HG03039 (cell line): ENCODE measurements around the gene LCP1.
"Not testable (repeated sequence)": the region's sequence is repeated elsewhere in the genome, so short reads cannot be mapped to it uniquely, and the experiment has no call there.

Source experiments
- ATAC-seq: cut with Tn5 transposase; IDR thresholded peaks from one replicate; pipeline ENCODE4 v1.9.1; 2021; ENCODE audit warnings: mild to moderate bottlenecking, moderate library complexity; ENCODE audit not compliant: unreplicated experiment

Gene LCP1, protein sequence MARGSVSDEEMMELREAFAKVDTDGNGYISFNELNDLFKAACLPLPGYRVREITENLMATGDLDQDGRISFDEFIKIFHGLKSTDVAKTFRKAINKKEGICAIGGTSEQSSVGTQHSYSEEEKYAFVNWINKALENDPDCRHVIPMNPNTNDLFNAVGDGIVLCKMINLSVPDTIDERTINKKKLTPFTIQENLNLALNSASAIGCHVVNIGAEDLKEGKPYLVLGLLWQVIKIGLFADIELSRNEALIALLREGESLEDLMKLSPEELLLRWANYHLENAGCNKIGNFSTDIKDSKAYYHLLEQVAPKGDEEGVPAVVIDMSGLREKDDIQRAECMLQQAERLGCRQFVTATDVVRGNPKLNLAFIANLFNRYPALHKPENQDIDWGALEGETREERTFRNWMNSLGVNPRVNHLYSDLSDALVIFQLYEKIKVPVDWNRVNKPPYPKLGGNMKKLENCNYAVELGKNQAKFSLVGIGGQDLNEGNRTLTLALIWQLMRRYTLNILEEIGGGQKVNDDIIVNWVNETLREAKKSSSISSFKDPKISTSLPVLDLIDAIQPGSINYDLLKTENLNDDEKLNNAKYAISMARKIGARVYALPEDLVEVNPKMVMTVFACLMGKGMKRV

DNA sequence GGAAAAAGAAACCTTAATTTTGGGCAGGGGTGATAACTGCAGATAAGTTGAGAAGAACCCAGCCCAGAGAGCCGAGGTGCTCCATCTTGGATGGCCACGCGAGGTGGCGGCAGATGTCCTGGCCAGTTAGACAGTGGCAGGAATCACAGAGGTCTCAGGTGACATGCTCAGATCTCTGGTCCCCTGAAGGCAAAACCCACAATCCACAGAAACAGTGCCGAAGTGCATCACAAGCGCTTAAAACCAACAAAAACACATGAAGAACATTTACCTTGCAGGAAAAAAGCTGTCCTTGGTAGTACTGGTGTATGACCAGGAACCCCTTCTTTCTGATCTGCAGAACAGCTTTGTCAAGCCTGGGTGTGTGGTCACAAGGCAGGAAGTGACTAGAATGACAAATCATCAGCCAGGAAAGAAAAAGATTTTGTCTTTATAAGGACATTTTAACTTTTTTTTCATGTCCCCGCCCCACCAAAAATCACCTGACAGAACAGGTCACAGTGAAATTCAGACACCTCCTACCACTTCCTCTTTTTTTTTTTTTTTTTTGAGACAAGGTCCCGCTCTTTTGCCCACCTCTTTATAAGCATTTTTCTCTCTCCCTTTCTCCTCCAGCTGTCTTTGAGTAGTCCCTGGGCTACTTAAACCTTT lies at the start of gene LCP1:
Gene LCP1 (minus strand): TSS at position 338 of the 651 bp plus-strand sequence. CDS start 22,515 bp downstream, outside the sequence.
- peak; percentile 57 for ATAC-seq

DNA sequence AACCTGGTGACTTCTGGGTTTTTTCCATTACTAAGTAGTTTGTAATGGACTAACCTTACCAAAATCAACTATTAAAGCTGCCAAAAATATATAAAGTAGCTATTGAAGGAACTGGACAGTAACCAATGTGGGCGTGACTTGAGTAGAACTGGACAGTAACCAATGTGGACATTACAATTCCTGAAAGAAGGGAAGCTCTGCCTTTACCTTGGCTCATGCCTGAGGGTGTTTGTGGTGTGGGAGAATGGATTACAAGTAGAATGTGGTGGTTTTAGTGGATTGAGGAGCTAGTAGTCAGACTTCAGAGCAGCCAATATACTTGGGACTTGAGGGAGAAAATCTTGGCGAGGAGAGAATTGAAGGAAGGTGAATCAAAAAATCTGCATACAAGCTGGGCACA lies 47.3 kb upstream of the LCP1 start:
- no peak for ATAC-seq

DNA sequence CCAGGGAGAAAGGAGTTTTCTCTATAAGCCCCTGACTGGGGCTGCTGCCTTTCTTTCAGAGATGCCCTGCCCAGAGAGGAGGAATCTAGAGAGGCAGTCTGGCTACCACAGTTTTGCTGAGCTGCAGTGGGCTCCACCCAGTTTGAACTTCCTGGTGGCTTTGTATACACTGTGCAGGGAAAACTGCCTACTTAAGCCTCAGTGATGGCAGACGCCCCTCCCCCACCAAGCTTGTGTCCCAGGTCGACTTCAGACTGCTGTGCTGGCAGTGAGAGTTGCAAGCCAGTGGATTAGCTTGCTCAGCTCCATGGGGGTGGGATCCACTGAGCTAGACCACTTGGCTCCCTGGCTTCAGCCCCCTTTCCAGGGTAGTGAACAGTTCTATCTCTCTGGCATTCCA lies 38.3 kb upstream of the LCP1 start:
- not testable (repeated sequence) for ATAC-seq

DNA sequence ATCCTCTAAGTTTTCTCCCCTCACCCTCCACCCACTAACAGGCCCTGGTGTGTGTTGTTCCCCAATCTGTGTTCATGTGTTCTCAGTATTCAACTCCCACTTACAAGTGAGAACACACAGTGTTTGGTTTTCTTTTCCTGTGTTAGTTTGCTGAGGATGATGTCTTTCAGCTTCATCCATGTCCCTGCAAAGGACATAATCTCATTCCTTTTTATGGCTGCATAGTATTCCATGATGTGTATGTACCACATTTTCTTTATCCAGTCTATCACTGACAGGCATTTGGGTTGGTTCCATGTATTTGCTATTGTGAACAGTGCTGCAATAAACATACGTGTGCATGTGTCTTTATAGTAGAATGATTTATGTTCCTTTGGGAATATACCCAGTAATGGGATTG lies 32.8 kb upstream of the LCP1 start:
- not testable (repeated sequence) for ATAC-seq

DNA sequence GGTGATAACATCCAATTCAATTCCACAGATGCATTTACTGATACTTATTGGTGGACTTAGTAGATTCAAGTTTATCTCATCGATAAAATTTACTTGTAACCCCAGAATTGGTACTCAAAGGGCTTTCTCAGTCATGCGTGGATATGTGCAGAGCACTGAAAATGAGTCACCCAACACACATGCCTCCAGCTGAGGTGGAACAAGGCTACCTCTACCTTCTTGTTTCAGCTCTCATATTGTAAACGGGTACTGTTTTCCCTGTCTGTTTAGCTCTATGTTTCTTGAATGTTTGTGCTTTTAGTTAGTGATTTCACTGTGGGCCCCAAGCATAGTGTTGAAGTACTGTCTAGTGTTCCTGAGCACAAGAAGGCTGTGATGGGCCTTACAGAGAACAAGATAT lies 31.3 kb upstream of the LCP1 start:
- no peak for ATAC-seq

DNA sequence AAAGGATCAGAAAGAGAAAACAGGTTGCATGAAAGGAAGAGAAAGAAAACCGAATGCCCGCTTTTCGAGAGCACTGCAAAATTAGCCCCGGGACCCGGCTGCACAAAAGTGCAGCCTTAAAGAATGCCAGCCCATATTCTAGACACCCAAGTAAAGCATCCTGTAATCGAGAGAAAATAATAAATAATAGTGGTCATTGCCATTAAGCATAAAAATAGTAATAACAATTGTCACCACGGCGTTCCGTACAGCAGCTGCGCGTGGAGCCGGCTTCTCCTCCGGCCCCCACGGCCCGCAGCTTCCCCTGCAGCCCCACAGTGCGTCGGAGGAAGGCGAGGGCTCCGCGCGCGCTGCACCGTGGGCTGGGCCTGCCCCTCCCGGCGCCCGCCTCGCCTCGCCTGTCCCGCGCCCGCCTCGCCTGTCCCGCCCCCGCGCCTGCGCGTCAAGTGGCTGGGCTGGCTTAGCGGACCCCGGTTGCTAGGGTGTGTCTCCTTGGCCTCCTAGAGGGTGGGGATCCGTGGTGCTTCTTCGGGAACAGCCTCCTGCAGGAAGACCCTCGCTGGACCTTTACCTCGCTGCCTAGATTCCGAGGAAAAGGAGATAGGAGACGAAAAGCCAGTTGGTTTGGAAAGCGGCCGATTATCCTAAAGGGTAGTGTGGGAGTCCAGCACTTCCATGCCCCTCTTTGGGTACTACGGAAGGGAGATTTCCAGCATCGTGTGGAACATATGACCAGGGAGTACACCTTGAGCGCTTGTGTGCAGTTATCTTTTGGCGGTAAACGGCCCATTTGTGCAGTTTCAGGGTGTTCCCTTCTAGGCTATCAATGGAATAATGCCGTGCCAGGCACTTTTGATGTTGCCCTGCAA lies 29.7 kb upstream of the LCP1 start, which contains the start of gene LRRC63:
Gene LRRC63 (plus strand): TSS at position 446 of the 869 bp plus-strand sequence. CDS start 1,107 bp downstream, outside the sequence.
- ATAC-seq = peak; percentile 95

DNA sequence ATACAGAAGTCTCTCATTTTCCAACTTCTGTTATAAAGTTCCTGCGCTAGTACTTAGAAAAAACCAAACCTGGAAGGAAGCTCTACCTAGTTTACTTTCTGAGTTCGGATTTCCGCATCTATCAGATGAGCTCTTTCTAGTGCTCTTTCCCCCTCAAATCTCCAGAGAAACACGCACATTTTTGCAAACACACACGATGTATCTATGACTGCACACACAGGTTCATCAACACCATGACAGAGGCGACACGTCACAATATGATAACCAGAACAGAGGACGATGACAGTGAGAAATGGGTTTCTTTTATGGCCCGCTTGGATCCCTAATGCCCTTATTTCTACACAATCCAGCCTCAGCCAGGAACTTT lies 29.1 kb upstream of the LCP1 start:
- peak; percentile 18 for ATAC-seq

DNA sequence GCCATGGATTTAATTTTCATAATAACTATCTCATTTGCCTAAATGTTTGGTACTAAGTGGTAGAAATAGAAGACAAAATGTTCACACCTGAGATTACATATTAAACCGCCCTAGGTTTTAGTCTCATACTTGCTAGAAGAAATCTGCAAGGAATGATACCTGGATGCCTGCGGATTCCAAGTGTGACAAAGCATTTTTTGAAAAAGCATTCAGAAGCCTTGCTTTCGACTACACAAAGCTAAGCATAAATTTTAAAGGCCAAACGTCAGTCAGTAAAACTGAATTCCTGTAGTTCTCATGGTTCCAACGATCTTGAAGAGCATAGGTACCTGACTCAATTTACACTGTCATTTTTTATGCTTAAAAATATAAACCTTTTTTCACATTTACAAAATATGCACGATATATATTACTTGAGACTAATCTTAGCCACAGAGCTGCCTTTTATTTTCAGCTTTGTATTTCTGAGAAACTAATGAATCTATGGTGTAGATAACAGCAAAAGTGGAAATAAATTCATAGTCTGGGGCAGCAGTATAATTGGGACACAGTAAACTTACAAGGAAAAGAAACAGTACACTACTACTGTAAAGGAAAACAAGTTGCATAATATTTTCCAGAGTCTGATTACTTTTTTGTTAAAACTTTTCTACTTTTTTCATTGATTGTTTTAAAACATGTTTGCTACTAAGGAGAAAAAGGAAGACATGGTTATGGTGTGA lies 28.5 kb upstream of the LCP1 start:
- no peak for ATAC-seq

DNA sequence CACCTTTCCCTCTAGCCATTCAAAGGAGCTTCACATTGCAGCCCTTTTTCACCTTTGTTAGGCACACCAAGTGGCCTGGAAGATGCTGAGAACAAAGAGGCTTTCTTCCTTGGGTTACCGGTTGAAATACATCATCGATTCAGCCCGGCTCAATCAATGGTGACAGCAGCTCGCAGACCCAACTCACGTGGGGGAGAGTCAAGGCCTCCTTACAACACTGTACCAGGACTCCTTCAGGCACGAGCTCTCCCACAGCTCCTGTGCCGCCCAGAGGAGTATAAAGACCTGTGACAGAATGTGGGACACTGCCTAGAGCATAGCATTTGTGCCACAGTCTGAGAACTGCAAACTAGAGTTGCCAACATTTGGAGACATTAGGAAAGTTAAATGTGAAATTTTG lies 25.9 kb upstream of the LCP1 start:
- no peak for ATAC-seq

DNA sequence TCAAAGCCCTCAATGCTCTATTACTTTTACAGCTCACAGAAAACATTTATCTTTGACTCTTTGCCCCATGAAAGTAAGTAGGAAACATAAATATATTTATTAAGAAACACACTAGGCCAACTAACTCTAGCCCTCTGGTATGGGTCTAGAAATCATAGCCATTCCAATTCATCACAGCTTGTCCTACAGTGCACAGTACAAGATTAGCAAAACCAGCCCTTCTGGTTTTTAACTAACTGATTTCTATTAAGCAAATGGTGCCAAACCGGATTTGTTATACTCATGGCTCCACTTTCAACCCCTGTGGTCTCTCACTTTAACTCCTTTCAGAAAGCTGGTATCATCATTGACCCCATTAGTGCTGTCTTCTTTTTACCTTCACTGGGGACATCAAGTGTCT lies 24.2 kb upstream of the LCP1 start:
- no peak for ATAC-seq

DNA sequence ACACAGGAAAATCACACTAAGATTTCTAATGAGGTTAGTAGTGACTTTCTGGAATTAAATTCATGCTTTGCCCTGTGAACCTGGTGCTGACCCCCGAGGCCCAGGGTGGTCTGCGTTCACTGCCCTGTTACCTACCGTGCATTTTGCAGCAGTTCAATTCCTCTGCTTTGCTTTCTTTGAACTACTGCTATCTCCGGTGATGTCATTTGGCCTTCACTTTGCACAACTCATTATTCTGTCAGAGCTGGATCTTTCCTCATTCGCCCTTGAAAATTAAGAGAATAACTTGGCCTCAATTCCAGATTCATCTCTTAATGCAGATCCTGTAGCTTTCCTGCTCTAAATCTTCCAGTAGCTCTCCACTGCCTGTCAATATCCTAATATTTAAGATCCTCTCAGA lies 21.0 kb upstream of the LCP1 start:
- ATAC-seq = no peak

DNA sequence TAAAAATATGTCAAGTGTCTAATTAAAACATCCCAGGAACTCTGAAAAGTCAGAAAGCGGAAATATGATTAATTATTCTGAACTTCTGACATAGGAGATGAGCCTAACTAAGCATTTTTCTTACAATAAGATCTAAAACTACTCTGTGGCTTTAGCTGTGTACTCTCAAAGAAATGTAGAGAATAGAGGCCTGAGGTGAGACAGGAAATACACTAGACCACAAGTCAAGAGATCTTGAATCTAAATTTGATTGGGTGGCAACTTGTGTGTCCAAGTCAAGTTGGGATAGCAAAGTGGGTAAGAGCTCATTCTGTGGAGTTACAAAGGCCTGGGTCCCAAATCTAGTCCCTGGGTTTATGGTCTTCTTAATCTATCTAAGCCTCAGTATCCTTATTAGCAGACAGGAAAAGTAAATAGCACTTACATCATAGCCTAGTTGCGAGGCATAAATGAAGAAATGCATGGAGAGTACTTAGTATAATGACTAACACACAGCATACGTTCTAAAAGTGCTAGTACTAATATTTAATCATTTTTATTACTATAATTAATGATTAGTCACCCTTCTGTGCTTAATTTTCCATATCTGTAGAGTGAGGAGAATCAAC lies 20.3 kb upstream of the LCP1 start:
- ATAC-seq = no peak

DNA sequence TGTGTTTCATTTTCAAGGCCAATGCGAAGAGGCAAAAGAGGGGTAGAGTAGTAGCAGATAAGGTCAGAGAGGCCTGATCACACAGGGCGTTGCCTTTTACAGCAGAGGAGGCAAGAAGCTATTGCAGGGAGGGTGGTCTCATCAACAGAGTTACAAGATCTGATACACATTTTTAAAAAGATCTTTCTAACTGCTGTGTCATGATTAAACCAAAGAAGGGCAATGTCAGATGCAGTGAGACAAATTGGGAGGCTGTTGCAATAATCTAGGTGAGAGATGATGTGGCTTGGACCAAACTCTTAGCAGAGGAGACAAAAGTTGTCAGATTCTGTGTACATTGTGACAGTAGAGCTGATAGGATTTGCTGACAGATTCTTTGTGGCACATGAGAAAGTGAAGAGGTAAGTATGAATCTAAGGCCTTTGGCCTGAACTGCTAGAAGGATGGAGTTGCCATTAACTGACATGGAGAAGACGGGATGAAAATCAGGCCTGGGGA lies 16.8 kb upstream of the LCP1 start:
- ATAC-seq = no peak

DNA sequence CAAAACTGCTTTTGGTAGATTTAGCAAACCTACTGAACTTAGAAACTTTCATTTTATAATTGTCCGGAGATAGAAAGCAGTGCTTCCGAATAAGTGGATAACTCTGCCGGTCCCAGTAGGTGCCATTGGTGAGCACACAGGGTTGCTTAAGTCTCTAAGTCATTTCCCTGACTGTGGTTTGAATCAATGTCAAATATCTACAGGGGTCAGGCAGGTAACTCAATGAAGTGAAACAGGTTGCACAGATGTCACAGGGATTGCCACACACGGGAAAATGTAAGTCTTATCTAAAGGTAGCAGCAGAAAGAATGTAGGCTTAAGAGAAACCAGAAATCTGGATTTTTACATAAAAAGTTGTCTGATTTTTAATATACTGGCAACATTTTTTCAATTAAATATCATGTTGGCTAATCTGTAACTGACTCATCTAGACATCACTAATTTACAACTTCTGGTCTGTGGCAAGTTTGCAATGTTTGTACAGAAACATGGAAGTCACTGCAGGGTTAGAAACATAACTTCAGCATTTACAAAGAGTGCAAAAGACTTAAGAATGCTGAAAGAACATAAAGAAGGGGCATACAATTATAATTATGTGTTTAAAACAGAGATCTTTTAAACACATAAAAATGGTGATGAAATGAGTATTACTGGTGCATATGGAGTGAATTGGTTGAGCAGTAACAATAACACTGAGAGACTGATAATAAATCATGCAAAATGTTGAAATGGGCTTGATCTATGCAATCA lies 15.5 kb upstream of the LCP1 start:
- ATAC-seq = no peak

DNA sequence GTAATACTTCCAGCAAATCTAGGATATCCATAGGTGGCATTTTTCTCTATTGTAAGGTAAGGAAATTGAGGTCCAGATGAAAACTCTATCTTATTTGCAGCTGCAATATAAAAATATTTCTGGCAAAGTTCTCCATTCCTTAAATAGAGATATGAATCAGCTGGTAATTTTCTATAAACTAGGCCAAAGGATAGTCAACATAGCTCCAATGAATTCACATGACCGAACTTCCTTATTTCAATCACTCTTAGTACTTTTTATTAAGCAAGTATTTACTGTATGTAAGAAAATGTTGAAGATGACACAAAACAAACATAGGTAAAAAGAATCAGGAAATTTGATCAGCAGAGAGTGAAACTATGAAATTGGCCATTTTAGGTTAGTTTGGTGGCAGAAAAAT lies 13.0 kb upstream of the LCP1 start:
- ATAC-seq = no peak

DNA sequence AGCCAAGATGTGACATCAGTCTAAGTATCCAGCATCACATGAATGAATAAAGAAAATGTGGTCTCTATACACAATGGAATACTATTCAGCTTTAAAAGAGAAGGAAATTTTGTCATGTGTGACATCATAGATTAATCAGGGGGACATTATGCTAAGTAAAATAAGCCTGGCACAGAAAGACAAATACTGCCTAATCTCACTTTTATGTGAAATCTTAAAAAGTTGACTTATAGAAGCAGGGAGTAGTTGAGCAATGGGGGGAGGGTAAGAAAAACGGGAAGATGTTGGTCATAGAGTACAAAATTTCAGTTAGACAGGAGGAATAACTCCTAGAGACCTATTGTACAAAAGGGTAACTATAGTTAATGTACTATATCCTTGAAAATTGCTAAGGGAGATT lies 10.4 kb upstream of the LCP1 start:
- no peak for ATAC-seq

DNA sequence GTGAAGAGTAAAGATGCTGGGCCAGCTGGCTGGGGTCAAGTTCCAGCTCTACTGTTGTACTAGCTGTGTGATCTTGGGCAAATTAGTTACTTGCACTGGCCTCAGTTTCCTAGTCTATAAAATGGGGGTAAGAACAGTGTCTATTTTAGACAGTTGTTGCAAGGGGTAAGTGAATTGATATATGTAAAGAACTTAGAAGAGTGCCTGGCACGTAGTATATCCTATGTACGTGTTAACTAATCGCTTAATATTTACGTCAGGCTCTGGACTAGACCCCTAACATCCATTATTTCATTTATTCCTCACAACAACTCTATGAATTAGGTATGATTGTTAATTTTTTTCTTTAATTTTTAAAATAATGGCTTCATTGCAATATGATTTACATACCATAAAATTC lies 3.7 kb upstream of the LCP1 start:
- ATAC-seq = no peak

DNA sequence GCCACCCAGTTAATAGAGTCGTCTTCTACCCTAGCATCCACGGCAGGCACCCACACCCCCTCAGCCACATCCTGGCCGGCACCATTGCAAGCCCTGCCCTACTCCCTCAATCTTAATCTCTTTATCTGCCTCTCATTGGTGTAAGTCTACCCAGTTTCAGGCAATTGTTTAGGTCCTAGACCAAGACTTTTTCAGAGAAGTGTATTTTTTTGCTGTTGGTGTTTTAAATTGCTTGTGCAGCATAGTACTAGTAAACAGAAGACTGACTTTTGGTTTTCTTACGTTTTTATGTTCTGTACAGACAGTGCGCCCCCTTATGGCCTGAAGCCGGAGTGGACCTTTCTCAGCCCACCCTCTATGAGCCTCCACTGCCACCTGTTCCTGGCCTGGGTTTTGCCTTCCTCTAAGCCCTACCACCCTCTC lies 2.3 kb upstream of the LCP1 start:
- peak; percentile 34 for ATAC-seq
